Measurements from ENCODE around the gene FBN1.

Gene FBN1

DNA sequence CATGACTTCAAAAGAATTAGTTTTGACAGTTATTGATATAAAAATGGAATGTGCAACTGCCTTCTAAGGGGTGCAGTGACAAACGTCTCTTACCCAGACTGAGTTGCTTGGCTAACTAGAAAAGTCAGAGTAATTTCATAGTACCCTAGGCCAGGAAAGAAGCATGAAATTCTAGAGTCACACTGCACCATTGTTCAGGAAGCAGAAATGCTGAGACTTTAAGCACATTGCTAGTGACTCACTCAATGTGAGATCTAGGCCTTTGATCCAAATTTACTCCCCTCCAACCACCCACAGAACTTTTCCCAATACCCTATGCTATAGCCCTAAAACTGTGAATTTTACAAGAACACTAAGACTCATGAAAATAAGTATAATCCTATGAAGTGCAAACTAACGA lies 203.5 kb downstream of the FBN1 start:
- TF ChIP-seq, protein P1, sequence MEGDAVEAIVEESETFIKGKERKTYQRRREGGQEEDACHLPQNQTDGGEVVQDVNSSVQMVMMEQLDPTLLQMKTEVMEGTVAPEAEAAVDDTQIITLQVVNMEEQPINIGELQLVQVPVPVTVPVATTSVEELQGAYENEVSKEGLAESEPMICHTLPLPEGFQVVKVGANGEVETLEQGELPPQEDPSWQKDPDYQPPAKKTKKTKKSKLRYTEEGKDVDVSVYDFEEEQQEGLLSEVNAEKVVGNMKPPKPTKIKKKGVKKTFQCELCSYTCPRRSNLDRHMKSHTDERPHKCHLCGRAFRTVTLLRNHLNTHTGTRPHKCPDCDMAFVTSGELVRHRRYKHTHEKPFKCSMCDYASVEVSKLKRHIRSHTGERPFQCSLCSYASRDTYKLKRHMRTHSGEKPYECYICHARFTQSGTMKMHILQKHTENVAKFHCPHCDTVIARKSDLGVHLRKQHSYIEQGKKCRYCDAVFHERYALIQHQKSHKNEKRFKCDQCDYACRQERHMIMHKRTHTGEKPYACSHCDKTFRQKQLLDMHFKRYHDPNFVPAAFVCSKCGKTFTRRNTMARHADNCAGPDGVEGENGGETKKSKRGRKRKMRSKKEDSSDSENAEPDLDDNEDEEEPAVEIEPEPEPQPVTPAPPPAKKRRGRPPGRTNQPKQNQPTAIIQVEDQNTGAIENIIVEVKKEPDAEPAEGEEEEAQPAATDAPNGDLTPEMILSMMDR (IDR thresholded peaks at IDR 0.05): no peak
- DNase-seq (ENCODE audit: low spot score): no peak
- Histone ChIP-seq H3K27ac (no peak overlapping the region), H3K4me3 (no peak overlapping the region)

DNA sequence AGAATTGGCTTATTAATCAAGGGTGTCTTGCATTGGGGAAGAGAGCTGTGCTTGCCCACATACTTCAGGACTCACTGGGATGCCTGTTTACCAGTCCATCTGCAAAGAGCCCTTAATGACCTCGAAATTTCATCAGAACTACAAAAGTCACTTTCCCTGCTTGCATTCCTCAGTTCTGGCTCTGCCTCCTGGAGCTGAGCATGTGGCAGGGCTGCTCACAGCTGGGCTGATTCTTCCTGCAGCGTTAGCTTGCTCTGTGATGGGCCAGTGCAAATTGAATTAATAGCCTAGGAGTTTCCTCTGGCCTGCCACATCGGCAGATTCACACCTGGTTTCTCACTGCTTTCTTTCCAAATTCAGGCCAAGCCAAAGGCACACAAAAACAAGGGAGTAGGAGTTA lies 205.4 kb downstream of the FBN1 start:
- H3K4me3 ChIP-seq: no peak overlapping the region
- TF ChIP-seq, protein P1 (IDR thresholded peaks at IDR 0.05): no peak
- no peak for DNase-seq (ENCODE audit: low spot score)
- peak overlapping the region in 1 of 2 donors; percentile 62 for H3K27ac ChIP-seq

DNA sequence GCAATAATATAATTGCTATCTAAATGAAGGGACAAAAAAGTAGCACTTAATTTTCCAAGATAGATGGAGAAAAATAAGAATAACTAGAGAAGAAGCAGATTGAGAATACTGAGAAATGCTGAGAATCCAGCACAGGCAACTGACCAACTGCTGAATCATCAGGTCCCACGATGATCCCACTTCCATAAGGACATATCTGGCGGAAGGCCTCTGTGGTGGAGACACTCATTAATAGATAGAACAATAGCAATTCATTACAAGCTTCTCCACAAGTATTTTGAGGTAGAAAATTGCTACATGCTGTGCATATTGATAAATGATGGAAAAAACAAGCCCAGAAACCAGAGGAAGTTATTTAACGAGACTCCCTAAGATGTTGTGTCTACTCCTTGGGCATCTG lies 208.3 kb downstream of the FBN1 start:
- Histone ChIP-seq H3K4me3 (no peak overlapping the region), H3K27ac (no peak overlapping the region)
- TF ChIP-seq, protein P1 (IDR thresholded peaks at IDR 0.05): no peak
- no peak for DNase-seq (ENCODE audit: low spot score)

DNA sequence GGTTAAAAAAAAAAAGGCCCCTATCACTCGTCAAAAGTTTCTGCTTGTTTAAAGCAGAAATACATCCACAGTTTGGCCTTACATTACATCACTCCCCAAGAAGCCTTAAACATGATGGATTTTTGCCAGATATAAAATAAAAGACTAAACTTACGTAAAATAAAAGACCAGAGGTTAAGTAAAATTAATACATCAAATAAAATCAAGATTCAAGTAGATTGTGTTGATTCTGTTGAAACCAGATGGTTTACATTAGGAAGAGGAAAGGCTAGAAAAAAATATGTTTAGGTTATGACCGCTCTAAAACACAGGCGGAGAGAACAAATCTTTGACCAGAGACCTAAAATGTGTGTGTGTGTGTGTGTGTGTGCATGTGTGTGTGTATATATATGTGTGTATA lies 210.2 kb downstream of the FBN1 start:
- DNase-seq (ENCODE audit: low spot score): no peak

DNA sequence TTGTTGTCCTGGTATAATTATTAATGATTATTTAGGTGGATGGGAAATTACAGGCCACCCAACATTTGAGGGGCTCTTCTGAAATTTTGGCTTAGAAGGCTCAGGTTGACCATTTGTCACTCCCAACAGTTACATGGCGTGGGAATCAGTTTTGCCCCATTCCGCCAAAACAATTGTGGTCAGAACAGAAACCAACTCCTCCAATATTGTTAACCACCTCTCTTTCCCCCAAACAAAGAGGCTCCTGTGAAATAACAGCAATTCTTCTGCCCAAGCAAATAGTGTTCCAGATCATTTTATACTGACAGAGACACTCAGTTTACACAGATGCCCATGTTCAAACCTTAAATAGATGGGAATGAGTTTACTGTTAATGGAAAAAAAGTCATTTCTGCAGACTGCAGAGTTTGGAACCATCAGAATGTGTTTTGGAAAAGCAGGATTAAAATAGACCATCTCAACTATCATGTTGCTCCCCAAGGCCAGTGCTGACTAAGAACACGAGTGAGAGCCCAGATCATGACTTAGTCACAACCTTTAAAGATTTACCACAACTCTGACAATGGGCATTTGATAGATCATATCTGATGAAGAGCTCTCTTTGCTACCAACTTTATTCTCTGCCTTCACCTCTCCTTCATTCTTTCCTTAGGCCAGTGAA lies 212.2 kb downstream of the FBN1 start:
- TF ChIP-seq, protein P1 (IDR thresholded peaks at IDR 0.05): no peak
- Histone ChIP-seq H3K27ac (peak overlapping the region in 1 of 2 donors; percentile 2), H3K4me3 (no peak overlapping the region)
- no peak for DNase-seq (ENCODE audit: low spot score)

More for the DNA sequence above, 210.2 kb downstream of the FBN1 start:
- TF ChIP-seq, protein P1 (IDR thresholded peaks at IDR 0.05): no peak
- Histone ChIP-seq H3K4me3 (no peak overlapping the region), H3K27ac (no peak overlapping the region)

DNA sequence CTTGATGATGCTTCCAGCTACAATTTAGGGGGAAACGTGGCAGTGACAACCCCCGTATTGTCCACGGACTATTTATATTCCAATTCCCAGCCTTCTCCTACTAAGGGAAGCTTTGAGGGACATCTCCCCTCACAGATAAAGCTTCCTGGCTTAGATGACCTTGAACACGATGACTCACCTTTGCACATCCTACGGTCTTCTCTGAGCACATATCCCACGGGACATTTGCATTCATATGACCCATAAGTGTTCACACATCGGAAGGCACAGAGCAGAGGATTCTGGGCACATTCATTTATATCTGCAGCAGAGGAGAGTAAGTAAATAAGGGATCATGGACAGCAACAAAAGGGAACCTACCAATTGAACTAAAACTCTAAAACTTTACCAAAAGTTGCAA lies 212.8 kb downstream of the FBN1 start:
- H3K4me3 ChIP-seq: no peak overlapping the region
- no peak overlapping the region for H3K27ac ChIP-seq
- TF ChIP-seq, protein P1 (IDR thresholded peaks at IDR 0.05): no peak
- no peak for DNase-seq (ENCODE audit: low spot score)

DNA sequence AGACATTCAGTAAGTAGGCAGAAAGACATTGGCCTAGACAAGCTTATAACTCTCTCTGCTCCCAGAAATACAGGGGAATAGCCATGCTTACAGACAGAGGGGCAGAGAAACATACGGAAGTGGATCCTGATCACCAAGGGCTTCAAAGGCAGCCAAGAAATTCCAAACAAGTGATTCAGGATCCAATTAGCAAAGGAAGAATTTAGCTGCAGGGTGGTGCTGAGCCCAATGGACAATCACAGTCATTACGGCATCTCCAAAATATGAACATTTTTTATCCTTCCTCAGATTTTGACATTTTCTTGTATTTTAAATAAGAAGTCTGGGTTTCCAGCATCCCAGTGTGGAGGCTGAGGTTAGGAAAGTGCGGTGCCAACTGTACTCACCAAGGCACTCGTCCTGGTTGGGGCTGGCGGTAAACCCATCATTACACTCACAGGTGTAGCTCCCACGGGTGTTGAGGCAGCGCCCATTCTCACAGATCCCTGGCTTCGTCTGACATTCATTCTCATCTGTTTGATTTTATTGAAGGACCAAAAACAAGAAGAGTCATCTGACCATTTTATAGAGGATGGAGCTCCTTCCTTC lies 217.5 kb downstream of the FBN1 start:
- TF ChIP-seq, protein P1 (IDR thresholded peaks at IDR 0.05): no peak
- Histone ChIP-seq H3K4me3 (no peak overlapping the region), H3K27ac (peak overlapping the region in 1 of 2 donors; percentile 47)
- no peak for DNase-seq (ENCODE audit: low spot score)
